Stomach (tissue), 4 donors: Measurements from ENCODE around the gene TPSAB1.

Experiments used
- CTCF ChIP-seq, 7 experiments: fragments of 450-650 bp in 4 of 7; fragments of 200-600 bp in 3 of 7; sonication (generic) in 3 of 7; IDR thresholded peaks; one replicate each; pipeline ENCODE4 v1.5.1; 2016 to 2019; ENCODE audit warnings: antibody characterized with exemption in 7 of 7, control low read depth in 2 of 7, mild to moderate bottlenecking in 1 of 7
- POLR2A ChIP-seq, 4 donors: fragments of 450-650 bp; IDR thresholded peaks; one replicate each; pipeline ENCODE4 v1.6.1; 2016; ENCODE audit warnings: antibody characterized with exemption in 4 of 4, control low read depth in 2 of 4, mild to moderate bottlenecking in 1 of 4, moderate library complexity in 1 of 4
- POLR2AphosphoS5 ChIP-seq, 3 donors: sonication (generic); formaldehyde crosslinking; IDR thresholded peaks; one replicate each; pipeline ENCODE4 v1.6.1; 2016; ENCODE audit warnings: antibody characterized with exemption in 3 of 3

- no peak for TF ChIP-seq CTCF (IDR thresholded peaks at IDR 0.05)
- no peak for TF ChIP-seq POLR2A (IDR thresholded peaks at IDR 0.05)
- TF ChIP-seq POLR2AphosphoS5 (IDR thresholded peaks at IDR 0.05) = no peak
Observed at GRCh38 chr16:1271380-1271723, 30.8 kb downstream of the TPSAB1 start.
